ENCODE data around the gene ASTN2.

Gene ASTN2

GRCh38 chr9:116913536-116913935 is 501.3 kb downstream of the ASTN2 start:
- H3K27ac ChIP-seq, result no peak overlapping the region
- TF ChIP-seq, protein P1, sequence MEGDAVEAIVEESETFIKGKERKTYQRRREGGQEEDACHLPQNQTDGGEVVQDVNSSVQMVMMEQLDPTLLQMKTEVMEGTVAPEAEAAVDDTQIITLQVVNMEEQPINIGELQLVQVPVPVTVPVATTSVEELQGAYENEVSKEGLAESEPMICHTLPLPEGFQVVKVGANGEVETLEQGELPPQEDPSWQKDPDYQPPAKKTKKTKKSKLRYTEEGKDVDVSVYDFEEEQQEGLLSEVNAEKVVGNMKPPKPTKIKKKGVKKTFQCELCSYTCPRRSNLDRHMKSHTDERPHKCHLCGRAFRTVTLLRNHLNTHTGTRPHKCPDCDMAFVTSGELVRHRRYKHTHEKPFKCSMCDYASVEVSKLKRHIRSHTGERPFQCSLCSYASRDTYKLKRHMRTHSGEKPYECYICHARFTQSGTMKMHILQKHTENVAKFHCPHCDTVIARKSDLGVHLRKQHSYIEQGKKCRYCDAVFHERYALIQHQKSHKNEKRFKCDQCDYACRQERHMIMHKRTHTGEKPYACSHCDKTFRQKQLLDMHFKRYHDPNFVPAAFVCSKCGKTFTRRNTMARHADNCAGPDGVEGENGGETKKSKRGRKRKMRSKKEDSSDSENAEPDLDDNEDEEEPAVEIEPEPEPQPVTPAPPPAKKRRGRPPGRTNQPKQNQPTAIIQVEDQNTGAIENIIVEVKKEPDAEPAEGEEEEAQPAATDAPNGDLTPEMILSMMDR (conservative IDR thresholded peaks at IDR 0.05), result no peak

- TF ChIP-seq, protein P1 (conservative IDR thresholded peaks at IDR 0.05), result no peak
- no peak overlapping the region for H3K27ac ChIP-seq
These were observed 504.7 kb downstream of the ASTN2 start for GRCh38 chr9:116910201-116910600.

- no peak overlapping the region for H3K27ac ChIP-seq
- TF ChIP-seq, protein P1 (conservative IDR thresholded peaks at IDR 0.05), result no peak
These were observed 506.9 kb downstream of the ASTN2 start for GRCh38 chr9:116907989-116908388.

GRCh38 chr9:116905171-116905588 is 509.7 kb downstream of the ASTN2 start:
- TF ChIP-seq, protein P1 (conservative IDR thresholded peaks at IDR 0.05), result no peak
- H3K27ac ChIP-seq, result no peak overlapping the region

- H3K27ac ChIP-seq, result no peak overlapping the region
- TF ChIP-seq, protein P1 (conservative IDR thresholded peaks at IDR 0.05), result no peak
These were observed 510.7 kb downstream of the ASTN2 start for GRCh38 chr9:116904165-116904564.

DNA sequence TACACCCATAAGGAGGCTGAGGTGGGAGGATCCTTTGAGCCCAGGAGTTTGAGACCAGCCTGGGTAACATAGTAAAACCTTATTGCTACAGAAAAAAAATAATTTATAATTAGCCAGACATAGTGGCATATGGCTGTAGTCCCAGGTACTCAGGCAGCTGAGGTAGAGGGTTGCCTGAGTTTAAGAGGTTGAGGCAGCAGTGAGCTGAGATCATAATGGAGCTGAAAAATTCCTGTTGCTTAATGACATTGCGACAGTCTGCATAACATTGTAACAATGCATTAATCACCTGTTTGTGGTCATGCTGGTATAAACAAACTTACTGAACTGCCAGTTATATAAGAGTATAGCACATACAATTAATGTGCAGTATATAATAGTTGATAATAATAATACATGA is 513.6 kb downstream of the ASTN2 start:
- TF ChIP-seq, protein P1 (conservative IDR thresholded peaks at IDR 0.05), result no peak
- no peak overlapping the region for H3K27ac ChIP-seq

DNA sequence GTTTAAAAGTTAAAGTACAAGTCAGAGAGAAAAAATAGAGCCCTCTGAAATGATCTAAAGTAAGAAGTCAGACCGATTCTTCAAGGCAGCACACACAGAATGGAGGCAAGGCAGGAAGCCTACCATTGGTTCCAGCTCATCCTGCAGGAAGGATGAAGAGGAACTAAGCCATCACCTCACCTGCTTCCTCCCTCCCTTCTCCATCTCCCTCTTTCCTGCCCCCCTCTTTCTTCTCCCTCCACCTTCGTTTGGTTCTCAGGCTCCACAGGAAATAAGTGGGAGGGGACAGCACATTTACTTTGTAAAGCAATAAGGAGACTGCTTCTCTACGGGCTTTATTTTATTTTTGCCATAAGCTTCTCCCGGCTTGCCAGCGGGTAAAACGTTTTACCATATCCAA is 514.3 kb downstream of the ASTN2 start:
- TF ChIP-seq, protein P1 (conservative IDR thresholded peaks at IDR 0.05), result no peak
- H3K27ac ChIP-seq, result no peak overlapping the region

DNA sequence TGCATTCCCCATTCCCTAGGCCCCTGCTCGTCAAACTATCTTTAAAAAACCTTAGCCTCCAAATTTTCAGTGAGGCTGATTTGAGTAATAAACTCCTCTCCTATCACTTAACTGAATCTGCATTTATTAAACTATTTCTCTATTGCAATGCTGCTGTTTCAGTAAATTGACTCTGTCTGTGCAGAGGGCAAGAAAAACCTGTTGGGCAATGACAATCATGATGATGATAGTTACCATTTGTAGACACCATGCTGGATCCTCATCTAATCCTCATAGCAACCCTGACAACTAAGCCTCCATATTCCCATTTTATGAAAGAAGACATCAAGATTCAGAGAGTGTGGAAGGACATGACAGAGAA is 514.9 kb downstream of the ASTN2 start:
- TF ChIP-seq, protein P1 (conservative IDR thresholded peaks at IDR 0.05), result no peak
- no peak overlapping the region for H3K27ac ChIP-seq

All from VCaP (cell line).